A549 (cell line): ENCODE results near the gene CTSA. TPM values are rescaled to one million over a fixed set of nuclear protein-coding genes. Genes with fewer than 3 reads are reported as not detected.

Experiments used
- ATAC-seq, 2 experiments: fragments of 200-7000 bp in 1 of 2; fragments of >200 bp in 1 of 2; cut with Nextera tagmentation in 1 of 2; cut with Tn5 transposase in 1 of 2; 3 replicates each; pipeline versions ENCODE4 v1.8.0 to v1.9.1; 2018 to 2020; ENCODE audit warnings: mild to moderate bottlenecking in 1 of 2, moderate library complexity in 1 of 2
- CTCF ChIA-PET: fragments of 300-600 bp; sonication (Branson Sonifier 250); formaldehyde crosslinking; extraction: SDS; loops from one replicate; lab custom pipeline; 2021; ENCODE audit warnings: antibody characterized with exemption, inconsistent platforms; lab: Yijun Ruan, JAX
- POLR2A ChIA-PET: fragments of 350-600 bp; formaldehyde crosslinking; extraction: SDS; loops from one replicate; lab custom pipeline; 2021; ENCODE audit warnings: antibody characterized with exemption, inconsistent platforms; lab: Yijun Ruan, JAX
- DNase-seq, 2 experiments: peaks; one replicate each; pipeline versions ENCODE4 v3.0.0 to v3.0.0-alpha.2; 2011 to 2016; ENCODE audit warnings: low read depth in 1 of 2, low spot score in 1 of 2
- FAIRE-seq: peaks from 2 replicates; lab custom pipeline; 2011; peaks lifted over from hg19 to GRCh38; lab: Jason Lieb, UNC
- H3K27ac ChIP-seq, 2 experiments: fragments of >200 bp; sonication (Bioruptor Twin); formaldehyde crosslinking; 3 replicates each; pipeline ENCODE4 v1.5.1; 2016 to 2017
- H3K4me1 ChIP-seq: fragments of >200 bp; sonication (Bioruptor Twin); formaldehyde crosslinking; 3 replicates; pipeline ENCODE4 v1.6.1; 2016
- H3K4me2 ChIP-seq: fragments of >200 bp; sonication (Bioruptor Twin); formaldehyde crosslinking; 3 replicates; pipeline ENCODE4 v1.6.1; 2016
- H3K4me3 ChIP-seq: fragments of >200 bp; sonication (Bioruptor Twin); formaldehyde crosslinking; 3 replicates; pipeline ENCODE4 v1.5.1; 2016
- H3K9me3 ChIP-seq: fragments of >200 bp; sonication (Bioruptor Twin); formaldehyde crosslinking; 3 replicates; pipeline ENCODE4 v1.6.1; 2016
- ATOH8 ChIP-seq: fragments of 250-450 bp; sonication (Bioruptor Pico); IDR thresholded peaks from 2 replicates; pipeline ENCODE4 v1.5.0; 2020; ENCODE audit warnings: low read depth, mild to moderate bottlenecking, moderate library complexity
- BHLHE40 ChIP-seq: IDR thresholded peaks from 2 replicates; pipeline ENCODE4 v1.6.1; 2012; ENCODE audit warnings: low read depth, low read length, inconsistent platforms
- CBX2 ChIP-seq: fragments of 200-600 bp; sonication (generic); IDR thresholded peaks from 2 replicates; pipeline ENCODE4 v1.6.1; 2016; ENCODE audit warnings: low read depth, mild to moderate bottlenecking, borderline replicate concordance
- CEBPB ChIP-seq, 2 experiments: fragments of >200 bp in 1 of 2; sonication (Bioruptor Twin) in 1 of 2; formaldehyde crosslinking in 1 of 2; IDR thresholded peaks; 2 replicates each; pipeline ENCODE4 v1.6.1; 2012 to 2016
- CHD2 ChIP-seq: fragments of 150-350 bp; IDR thresholded peaks from 2 replicates; pipeline ENCODE4 v1.6.1; 2014; ENCODE audit warnings: low read length; ENCODE audit not compliant: partially characterized antibody
- CTCF ChIP-seq: fragments of >200 bp; sonication (Bioruptor Twin); formaldehyde crosslinking; IDR thresholded peaks from 3 replicates; pipeline ENCODE4 v1.5.1; 2016
- E2F6 ChIP-seq: IDR thresholded peaks from 2 replicates; pipeline ENCODE4 v1.6.1; 2012; ENCODE audit warnings: low read depth, borderline replicate concordance
- ELK1 ChIP-seq: fragments of 150-350 bp; IDR thresholded peaks from 2 replicates; pipeline ENCODE4 v1.6.1; 2014; ENCODE audit warnings: low read depth, mild to moderate bottlenecking, low read length
- GATA3 ChIP-seq: IDR thresholded peaks from 2 replicates; pipeline ENCODE4 v1.6.1; 2012; ENCODE audit warnings: borderline replicate concordance
- HDAC2 ChIP-seq: fragments of 200-600 bp; sonication (generic); IDR thresholded peaks from 2 replicates; pipeline ENCODE4 v1.6.1; 2016
- HEYL ChIP-seq: fragments of 250-450 bp; sonication (Bioruptor Pico); IDR thresholded peaks from 2 replicates; pipeline ENCODE4 v1.8.0; 2021; ENCODE audit warnings: mild to moderate bottlenecking, moderate library complexity
- HOXA7 ChIP-seq: fragments of 250-450 bp; sonication (Bioruptor Pico); IDR thresholded peaks from 2 replicates; pipeline ENCODE4 v1.5.0; 2020; ENCODE audit warnings: mild to moderate bottlenecking, moderate library complexity
- HOXB5 ChIP-seq: fragments of 250-450 bp; sonication (Bioruptor Pico); IDR thresholded peaks from 2 replicates; pipeline ENCODE4 v1.5.0; 2020; ENCODE audit warnings: mild to moderate bottlenecking, moderate library complexity
- MAX ChIP-seq: IDR thresholded peaks from 2 replicates; pipeline ENCODE4 v1.6.1; 2012
- NFE2L2 ChIP-seq: fragments of 150-350 bp; conservative IDR thresholded peaks from 2 replicates; pipeline ENCODE4 v1.6.1; 2014; ENCODE audit warnings: low read length
- NPAS2 ChIP-seq: fragments of 250-450 bp; sonication (Bioruptor Pico); IDR thresholded peaks from 2 replicates; pipeline ENCODE4 v1.8.0; 2022; ENCODE audit warnings: mild to moderate bottlenecking, moderate library complexity, borderline replicate concordance
- PBX3 ChIP-seq: IDR thresholded peaks from 2 replicates; pipeline ENCODE4 v1.6.1; 2012
- POLR2AphosphoS2 ChIP-seq: conservative IDR thresholded peaks from 2 replicates; pipeline ENCODE4 v1.6.1; 2012; ENCODE audit warnings: low read length, improper control_type of control experiment, inconsistent platforms
- RCOR1 ChIP-seq: fragments of 150-350 bp; IDR thresholded peaks from 2 replicates; pipeline ENCODE4 v1.6.1; 2014; ENCODE audit warnings: antibody characterized with exemption, low read length, low read depth
- REST ChIP-seq: fragments of 200-600 bp; sonication (generic); IDR thresholded peaks from 2 replicates; pipeline ENCODE4 v1.6.1; 2016; ENCODE audit warnings: antibody characterized with exemption, mild to moderate bottlenecking, moderate library complexity
- SREBF2 ChIP-seq: fragments of 450-650 bp; IDR thresholded peaks from 2 replicates; pipeline ENCODE4 v1.6.1; 2014; ENCODE audit warnings: mild to moderate bottlenecking, moderate library complexity
- TFCP2L1 ChIP-seq: fragments of 250-450 bp; sonication (Bioruptor Pico); IDR thresholded peaks from 2 replicates; pipeline ENCODE4 v1.5.0; 2021; ENCODE audit warnings: mild to moderate bottlenecking
- TP53 ChIP-seq: fragments of 250-450 bp; sonication (Bioruptor Pico); IDR thresholded peaks from 2 replicates; pipeline ENCODE4 v1.5.0; 2021; ENCODE audit warnings: mild to moderate bottlenecking, moderate library complexity
- ZFP36 ChIP-seq: fragments of 450-650 bp; IDR thresholded peaks from 2 replicates; pipeline ENCODE4 v1.6.1; 2014; ENCODE audit warnings: borderline replicate concordance; ENCODE audit not compliant: partially characterized antibody
- ZSCAN20 ChIP-seq: fragments of 250-450 bp; sonication (Bioruptor Pico); IDR thresholded peaks from 2 replicates; pipeline ENCODE4 v1.8.0; 2022; ENCODE audit warnings: mild to moderate bottlenecking, moderate library complexity
- WGBS: methylation state at CpG from one replicate; pipeline ENCODE4 v1.1.6; 2017; ENCODE audit errors: missing lambda C conversion rate; 5-methylcytosine and 5-hydroxymethylcytosine counted together
- polyA plus RNA-seq, 4 experiments: library from polyadenylated mRNA; depleted of rRNA in 3 of 4; stranded (reverse); fragments of >200 nt; fragmentation: RNase III in 1 of 4; extraction: RNeasy Plus Mini Kit Qiagen cat#74134 plus additional on column Dnase treatment in 1 of 4; gene quantifications; 2 replicates in 3 of 4; 3 replicates in 1 of 4; pipeline ENCODE4 v1.2.3, GENCODE V29; 2011 to 2017

Gene CTSA
- polyA plus RNA-seq, 2 of the 4 experiments (the other 2 are of a cell fraction) = 53.1 to 95.6 TPM

- ATAC-seq (0 out of 6 replicates have a peak, but pooled peaks of 1 of the 2 experiments have one; percentile 33), DNase-seq (no peak), FAIRE-seq (no peak)
- Histone ChIP-seq H3K4me2 (no peak overlapping the region), H3K27ac (no peak overlapping the region), H3K4me1 (no peaks in the 10 kb centered on the region), H3K9me3 (no peaks in the 10 kb centered on the region), H3K4me3 (no peak overlapping the region)
- POLR2A ChIA-PET = interaction anchor here (1.2 to 2.2 kb wide), 2 partner anchors 14 to 15 kb away, joined by 5 to 9 read pairs; no protein-coding TSS in a partner anchor
- 50% methylated on average over 10 of the region's 11 CpGs for WGBS
- no peak for TF ChIP-seq POLR2AphosphoS2
- no peak for TF ChIP-seq ATOH8 (CRISPR knock-in tag)
- TF ChIP-seq HDAC2 = no peak
- TF ChIP-seq CHD2 = no peak
- TF ChIP-seq HOXA7 = no peak
- TF ChIP-seq CTCF = no peak
- TF ChIP-seq ZFP36 = no peak
- TF ChIP-seq HOXB5 (CRISPR knock-in tag) = no peak
- no peak for TF ChIP-seq E2F6
- TF ChIP-seq TFCP2L1 = no peak
- TF ChIP-seq ELK1 = no peak
- TF ChIP-seq NFE2L2 = no peak
- no peak for TF ChIP-seq TP53
- no peak for TF ChIP-seq ZSCAN20 (CRISPR knock-in tag)
- TF ChIP-seq NPAS2 (CRISPR knock-in tag) = no peak
- CTCF ChIA-PET = interaction anchor here (0.7 to 2.0 kb wide), 3 partner anchors 14 to 130 kb away, joined by 4 to 5 read pairs (median 5); no protein-coding TSS in a partner anchor
Observed at GRCh38 chr20:45919542-45920399, 28.6 kb downstream of the CTSA start.

GRCh38 chr20:45920462-45921336, 29.6 kb downstream of the CTSA start:
- CTCF ChIA-PET = interaction anchor here (0.7 to 2.0 kb wide), 3 partner anchors 15 to 131 kb away, joined by 4 to 5 read pairs (median 5); no protein-coding TSS in a partner anchor
- Histone ChIP-seq H3K4me3 (no peak overlapping the region), H3K27ac (no peak overlapping the region), H3K9me3 (no peaks in the 10 kb centered on the region), H3K4me1 (no peaks in the 10 kb centered on the region), H3K4me2 (no peak overlapping the region)
- FAIRE-seq = no peak
- ATAC-seq = peak; percentile 16 to 23; a peak in 2 of 6 replicates
- POLR2A ChIA-PET = interaction anchor here (1.2 to 2.2 kb wide), 2 partner anchors 13 to 14 kb away, joined by 5 to 9 read pairs; no protein-coding TSS in a partner anchor
- 66% methylated on average over 9 of the region's 9 CpGs for WGBS
- DNase-seq = no peak
- TF ChIP-seq BHLHE40 (no peak), RCOR1 (no peak), SREBF2 (no peak), CEBPB (IDR thresholded peaks at IDR 0.05) (no peak), NPAS2 (CRISPR knock-in tag) (no peak), GATA3 (no peak), HEYL (no peak), REST (no peak), CBX2 (no peak), TP53 (no peak), MAX (no peak), PBX3 (no peak)
